SIG-M5 treated with dmso at 0.1 percent for 504 hours (cell line): ENCODE results near the gene FOXN1.
A peak's percentile ranks its signal among the peaks of the same experiment; 100 is the strongest.

Experiments used
- DNase-seq: peaks from one replicate; lab custom pipeline; 2025; ENCODE audit not compliant: unreplicated experiment; lab: John Stamatoyannopoulos, UW

Gene FOXN1

DNA sequence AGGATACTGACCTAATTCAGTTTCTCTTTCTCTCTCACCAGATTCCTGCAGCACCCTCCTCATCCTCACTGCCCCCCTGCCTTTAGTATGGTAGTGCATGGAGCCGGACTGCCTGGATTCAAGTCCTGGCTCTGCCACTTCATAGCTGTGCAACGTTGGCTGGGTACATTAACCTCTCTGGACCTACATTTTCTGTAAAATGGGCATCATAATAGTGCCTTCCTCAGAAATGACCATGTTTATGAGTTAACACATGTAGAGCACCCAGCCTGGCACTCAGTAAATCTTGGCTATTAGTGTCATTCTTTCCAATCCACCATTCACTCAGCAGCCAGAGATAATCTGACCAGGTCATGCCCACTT lies 39.0 kb downstream of the FOXN1 start:
- no peak for DNase-seq

GRCh38 chr17:28545787-28546415 lies 39.8 kb downstream of the FOXN1 start:
- no peak for DNase-seq

DNA sequence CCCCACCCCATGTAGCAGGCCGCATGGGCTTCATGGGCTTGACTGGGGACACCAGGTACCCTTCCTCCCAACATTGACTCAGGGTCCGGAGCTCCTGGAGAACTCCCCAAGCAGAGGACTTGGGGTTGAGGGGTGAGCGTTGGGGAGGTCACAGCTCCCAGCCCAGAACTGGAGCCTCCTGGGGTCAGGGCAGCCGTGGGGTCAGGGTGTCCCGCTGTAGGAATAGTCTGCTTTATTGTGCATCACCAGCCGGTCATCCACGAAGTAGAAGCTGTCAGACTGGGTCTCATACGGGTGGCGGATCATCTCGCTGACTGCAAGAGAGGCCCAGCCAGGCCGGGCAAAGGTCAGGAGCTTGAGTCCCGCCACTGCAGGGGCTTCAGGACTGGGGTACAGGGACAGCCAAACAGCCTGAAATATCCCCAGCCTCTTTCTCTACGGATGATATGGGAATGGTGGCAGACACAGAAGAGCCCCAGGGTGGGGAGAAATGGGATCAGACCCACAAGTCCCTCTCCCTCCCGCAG lies 41.0 kb downstream of the FOXN1 start:
- DNase-seq = no peak

DNA sequence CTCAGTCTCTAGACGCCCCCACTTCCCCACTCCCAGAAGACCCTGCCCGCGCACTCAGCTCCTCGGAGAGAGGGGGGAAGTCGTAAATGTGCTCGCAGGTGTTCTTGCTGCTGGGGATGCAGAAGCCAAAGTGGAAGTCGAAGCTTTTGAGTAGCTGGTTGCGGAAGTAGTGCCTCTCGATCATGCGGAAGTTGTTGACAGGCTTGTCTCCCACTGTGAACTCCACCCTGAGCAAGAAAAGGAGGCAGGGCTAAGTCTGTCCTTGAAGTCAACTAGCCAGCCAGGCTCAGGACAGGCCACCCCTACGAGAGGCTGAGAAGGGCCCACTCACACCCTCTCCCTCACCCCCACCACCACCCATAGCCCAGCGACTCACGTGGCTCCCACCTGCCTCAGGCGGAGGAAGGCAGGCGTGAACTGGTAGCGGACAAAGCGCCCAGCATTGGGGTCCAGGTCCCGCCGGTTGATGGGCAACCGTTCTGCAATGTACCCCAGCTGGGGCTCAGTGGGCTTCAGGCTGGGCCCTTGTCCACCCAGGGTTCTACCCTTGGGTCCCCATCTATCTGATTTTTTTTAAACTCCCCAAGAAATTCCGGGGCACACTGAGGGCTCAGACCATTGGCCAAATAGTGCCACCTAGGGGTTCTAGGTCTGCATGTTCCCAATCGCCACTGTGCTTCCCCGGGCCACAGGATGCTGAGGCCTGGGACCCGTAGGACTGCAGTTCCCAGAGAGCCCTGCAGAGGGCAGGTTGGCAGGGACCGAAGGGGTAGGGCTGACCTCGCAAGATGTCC lies 41.7 kb downstream of the FOXN1 start:
- DNase-seq = peak; percentile 70

GRCh38 chr17:28548417-28549130 lies 42.4 kb downstream of the FOXN1 start:
- DNase-seq = no peak

DNA sequence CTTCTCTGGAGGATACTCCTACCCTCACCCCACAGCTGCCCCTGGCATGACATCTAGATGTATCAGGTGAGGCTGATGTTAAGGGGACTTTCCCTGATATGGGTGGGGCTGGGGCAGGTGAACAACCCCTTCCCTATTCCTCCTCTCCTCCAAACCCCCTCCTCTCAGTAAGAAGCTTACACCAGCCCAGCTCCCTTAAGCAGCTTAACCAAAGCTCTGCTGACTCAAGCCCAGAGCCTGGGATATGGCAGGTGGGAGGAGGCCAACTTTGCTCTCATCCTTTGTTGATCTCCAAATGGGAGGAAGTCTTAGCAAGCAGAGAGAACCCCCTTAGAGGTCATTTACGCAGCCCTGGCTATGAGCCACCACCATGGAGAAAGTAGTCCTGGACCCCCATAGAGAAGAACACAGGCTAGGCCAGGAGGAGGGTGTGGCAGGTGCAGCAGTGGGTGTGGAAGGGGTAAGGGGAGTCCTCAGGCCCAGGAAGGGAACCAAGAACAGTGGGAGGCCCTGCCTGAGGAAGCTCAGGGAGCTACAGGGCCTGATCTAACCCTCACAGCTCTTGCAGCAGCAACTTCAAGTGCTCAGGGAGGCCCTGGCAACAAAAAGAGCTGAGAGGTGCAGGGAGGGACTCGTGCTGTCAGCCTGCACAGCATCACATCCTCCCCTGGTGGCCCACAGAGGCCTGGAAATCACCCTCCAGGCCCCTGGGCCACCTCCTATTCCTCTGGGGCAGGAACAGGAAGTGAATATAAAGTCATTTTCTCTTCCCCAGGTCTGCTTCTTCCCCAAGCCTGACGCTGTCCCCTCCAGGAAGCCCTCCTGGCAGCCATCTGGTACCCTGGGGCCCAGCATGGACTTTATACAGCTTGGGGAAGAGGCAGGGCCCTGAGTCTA lies 43.3 kb downstream of the FOXN1 start:
- DNase-seq = peak; percentile 66

DNA sequence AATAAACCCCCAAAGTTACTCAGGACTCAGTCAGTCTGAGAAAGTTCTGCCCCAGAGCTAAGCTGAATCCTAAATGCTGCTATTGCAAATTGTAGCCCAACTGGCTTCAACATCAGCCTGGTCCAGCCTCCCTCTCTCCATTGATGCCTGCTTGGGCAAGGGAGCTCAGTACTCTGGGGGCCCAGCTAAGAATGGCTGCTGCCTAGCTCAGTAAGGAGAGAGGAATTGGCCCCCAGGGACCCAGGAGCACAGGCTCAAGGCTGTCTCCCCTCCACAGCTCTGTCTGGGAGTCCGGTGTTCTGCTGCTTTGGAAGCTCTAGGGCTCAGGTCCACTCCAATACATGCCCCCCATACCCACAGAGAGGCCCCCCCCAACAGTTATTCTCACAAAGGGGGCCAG lies 44.7 kb downstream of the FOXN1 start:
- no peak for DNase-seq

DNA sequence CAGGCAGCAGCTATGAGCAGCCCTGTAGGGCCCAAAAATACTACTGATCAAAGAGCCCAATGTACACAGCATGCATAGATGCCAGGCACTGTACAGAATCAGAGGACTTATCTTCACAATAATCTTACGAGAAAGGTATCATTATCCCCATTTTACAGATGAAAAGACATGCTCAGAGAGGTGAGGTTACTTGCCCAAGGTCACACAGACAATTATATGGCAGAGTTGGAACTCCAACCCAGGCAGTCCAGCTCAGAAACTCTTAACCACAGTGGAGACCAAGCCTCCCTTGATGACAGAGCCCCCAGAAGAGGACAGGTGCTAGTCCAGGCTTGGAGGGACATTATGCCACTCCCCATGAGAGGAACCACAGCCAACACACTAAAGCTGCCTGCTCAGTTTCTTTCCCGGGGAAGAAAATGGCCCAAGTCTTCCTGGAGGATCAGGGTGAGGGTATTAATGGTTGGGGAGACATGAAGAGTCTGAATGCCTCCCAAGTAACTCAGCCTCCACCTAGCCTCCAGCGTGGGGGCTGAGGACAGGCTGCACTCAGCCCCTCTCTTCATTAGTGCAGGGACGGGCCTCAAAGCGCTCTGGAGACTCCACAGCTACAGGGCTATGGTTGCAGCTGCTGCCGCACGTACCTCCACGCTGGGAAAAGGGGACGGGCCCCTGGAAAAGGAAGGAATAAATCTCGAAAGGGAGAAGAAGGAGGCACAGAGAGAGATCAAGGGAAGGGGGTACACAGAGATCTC lies 45.5 kb downstream of the FOXN1 start:
- DNase-seq = no peak

GRCh38 chr17:28552176-28552999 lies 46.2 kb downstream of the FOXN1 start, which contains the start of gene UNC119:
UNC119 (minus strand) TSS chr17:28552624; CDS start chr17:28552557, 67 bp downstream.
- peak; percentile 63 for DNase-seq

- DNase-seq = no peak
Observed at GRCh38 chr17:28553000-28553505, 46.9 kb downstream of the FOXN1 start.

GRCh38 chr17:28554565-28554964 lies 48.4 kb downstream of the FOXN1 start:
- no peak for DNase-seq

DNA sequence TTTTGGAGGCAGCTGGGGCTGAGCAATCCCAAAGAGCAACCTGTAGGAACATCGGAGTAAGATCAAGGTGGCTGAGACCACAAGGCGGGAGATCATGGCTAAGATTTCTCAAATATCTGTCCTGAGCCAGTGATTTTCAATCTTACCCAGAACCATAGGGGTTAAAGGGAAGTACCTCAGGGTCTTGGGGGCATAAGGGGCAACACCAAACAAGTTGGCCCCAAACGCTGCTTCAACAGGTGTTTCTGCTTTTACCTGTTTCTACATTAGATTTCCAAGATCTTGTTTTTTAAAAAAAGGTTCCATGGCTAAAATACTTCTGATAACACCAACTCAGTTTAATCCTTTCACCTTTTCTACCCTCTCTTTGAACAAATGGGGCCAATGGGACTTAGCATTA lies 48.9 kb downstream of the FOXN1 start:
- DNase-seq = no peak

- no peak for DNase-seq
Observed at GRCh38 chr17:28563475-28563874, 57.3 kb downstream of the FOXN1 start.

DNA sequence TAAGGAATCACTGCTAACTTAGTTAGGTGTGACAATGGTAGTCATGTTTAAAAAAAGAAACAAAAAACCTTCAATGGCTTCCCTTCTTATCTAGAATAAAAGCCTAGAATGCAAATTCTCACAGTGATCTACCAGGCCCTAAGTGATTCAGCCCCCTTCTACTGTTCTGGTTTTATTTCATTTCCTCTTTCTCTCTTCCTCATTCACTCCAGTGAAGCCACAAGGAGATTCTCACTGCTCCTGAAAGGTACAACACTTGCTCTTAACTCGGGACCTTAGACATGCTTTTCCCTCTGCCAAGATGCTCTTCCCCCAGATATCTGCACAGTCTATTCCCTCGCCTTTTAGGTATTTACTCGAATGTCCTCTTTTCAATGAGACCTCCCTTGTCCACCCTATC lies 61.5 kb downstream of the FOXN1 start:
- DNase-seq = peak; percentile 88

GRCh38 chr17:28569446-28569845 lies 63.3 kb downstream of the FOXN1 start:
- DNase-seq = no peak

GRCh38 chr17:28570716-28571360 lies 64.7 kb downstream of the FOXN1 start:
- peak; percentile 49 for DNase-seq

GRCh38 chr17:28571361-28572122 lies 65.4 kb downstream of the FOXN1 start, which contains the start of gene PIGS:
PIGS (minus strand) TSS chr17:28571524; CDS start chr17:28571496, 28 bp downstream.
- DNase-seq = peak; percentile 96
